ENCODE results near the gene SIAH1. TPM values are rescaled to one million over a fixed set of nuclear protein-coding genes. Genes with fewer than 3 reads are reported as not detected.

Gene SIAH1
- total and polyA plus RNA-seq, 10 of the 15 experiments (the other 5 are each of a cell fraction or from before 2014, with no cell fraction given): 5.1 to 21.1 (median 13.9) TPM

GRCh38 chr16:48347191-48347865 lies 37.9 kb downstream of the SIAH1 start:
- no peaks in the 10 kb centered on the region for H3K79me2 ChIP-seq (ENCODE audit: control insufficient read depth, insufficient read depth, low read length)
- H2AFZ ChIP-seq (ENCODE audit: control insufficient read depth, low read depth, low read length): no peak overlapping the region
- BruUV-seq (replicated peaks): no TSS peak
- intact Hi-C loops (cut with micrococcal nuclease; ENCODE audit: unreplicated experiment): no loop called here
- RAD21 ChIA-PET (ENCODE audit: unreplicated experiment): interaction anchor here (1.9 kb wide), 1 partner anchor 276 kb away, joined by 5 read pairs; no protein-coding TSS in a partner anchor
- DNase-seq (ENCODE audit: low read depth, low spot score) (no peak), FAIRE-seq (peak; percentile 13), ATAC-seq (no peak)
- H3K27ac ChIP-seq (ENCODE audit: control insufficient read depth, insufficient read depth): no peak overlapping the region
- TF ChIP-seq BHLHE40 (IDR thresholded peaks at IDR 0.05; ENCODE audit: borderline replicate concordance in 1 of 2, low read depth in 2 of 2, low read length in 1 of 2) (no peak), CBX3 (IDR thresholded peaks at IDR 0.05; ENCODE audit: borderline replicate concordance, low read depth) (no peak), CHD4 (IDR thresholded peaks at IDR 0.05) (no peak), NR2C2 (IDR thresholded peaks at IDR 0.05; ENCODE audit: borderline replicate concordance, control insufficient read depth, insufficient read length, low read depth) (no peak), RBBP5 (conservative IDR thresholded peaks at IDR 0.05) (no peak), PBX3 (IDR thresholded peaks at IDR 0.05; ENCODE audit: insufficient replicate concordance, low read depth, low read length) (no peak), MEF2B (IDR thresholded peaks at IDR 0.05; ENCODE audit: partially characterized antibody, poor library complexity, severe bottlenecking) (no peak), RAD21 (IDR thresholded peaks at IDR 0.05; ENCODE audit: insufficient read depth, low read depth, low read length) (no peak), POLR2AphosphoS5 (IDR thresholded peaks at IDR 0.05; ENCODE audit: low read length) (no peak; the same call in 1 of the 2 replicates), EGR1 (IDR thresholded peaks at IDR 0.05; ENCODE audit: borderline replicate concordance in 1 of 2, low read depth in 2 of 2, low read length in 2 of 2) (no peak), SREBF2 (IDR thresholded peaks at IDR 0.05; ENCODE audit: low read length) (no peak), YY1 (IDR thresholded peaks at IDR 0.05; ENCODE audit: low read depth, low read length) (no peak), SIX5 (IDR thresholded peaks at IDR 0.05; ENCODE audit: low read depth, low read length, severe bottlenecking) (no peak), YBX1 (IDR thresholded peaks at IDR 0.05) (no peak), JUNB (IDR thresholded peaks at IDR 0.05) (no peak), ATF7 (IDR thresholded peaks at IDR 0.05; ENCODE audit: low read depth) (no peak)
- TF ChIP-seq, protein P1, sequence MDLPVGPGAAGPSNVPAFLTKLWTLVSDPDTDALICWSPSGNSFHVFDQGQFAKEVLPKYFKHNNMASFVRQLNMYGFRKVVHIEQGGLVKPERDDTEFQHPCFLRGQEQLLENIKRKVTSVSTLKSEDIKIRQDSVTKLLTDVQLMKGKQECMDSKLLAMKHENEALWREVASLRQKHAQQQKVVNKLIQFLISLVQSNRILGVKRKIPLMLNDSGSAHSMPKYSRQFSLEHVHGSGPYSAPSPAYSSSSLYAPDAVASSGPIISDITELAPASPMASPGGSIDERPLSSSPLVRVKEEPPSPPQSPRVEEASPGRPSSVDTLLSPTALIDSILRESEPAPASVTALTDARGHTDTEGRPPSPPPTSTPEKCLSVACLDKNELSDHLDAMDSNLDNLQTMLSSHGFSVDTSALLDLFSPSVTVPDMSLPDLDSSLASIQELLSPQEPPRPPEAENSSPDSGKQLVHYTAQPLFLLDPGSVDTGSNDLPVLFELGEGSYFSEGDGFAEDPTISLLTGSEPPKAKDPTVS (IDR thresholded peaks at IDR 0.05; ENCODE audit: low read depth, low read length): no peak
- TF ChIP-seq, protein P2, sequence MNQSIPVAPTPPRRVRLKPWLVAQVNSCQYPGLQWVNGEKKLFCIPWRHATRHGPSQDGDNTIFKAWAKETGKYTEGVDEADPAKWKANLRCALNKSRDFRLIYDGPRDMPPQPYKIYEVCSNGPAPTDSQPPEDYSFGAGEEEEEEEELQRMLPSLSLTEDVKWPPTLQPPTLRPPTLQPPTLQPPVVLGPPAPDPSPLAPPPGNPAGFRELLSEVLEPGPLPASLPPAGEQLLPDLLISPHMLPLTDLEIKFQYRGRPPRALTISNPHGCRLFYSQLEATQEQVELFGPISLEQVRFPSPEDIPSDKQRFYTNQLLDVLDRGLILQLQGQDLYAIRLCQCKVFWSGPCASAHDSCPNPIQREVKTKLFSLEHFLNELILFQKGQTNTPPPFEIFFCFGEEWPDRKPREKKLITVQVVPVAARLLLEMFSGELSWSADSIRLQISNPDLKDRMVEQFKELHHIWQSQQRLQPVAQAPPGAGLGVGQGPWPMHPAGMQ (IDR thresholded peaks at IDR 0.05; ENCODE audit: borderline replicate concordance): no peak
- no peaks in the 10 kb centered on the region for H3K9me3 ChIP-seq (replicated peaks; ENCODE audit: control insufficient read depth, insufficient read depth, low read length)
- H4K20me1 ChIP-seq (ENCODE audit: control insufficient read depth, insufficient read depth): no peaks in the 10 kb centered on the region
- POLR2A ChIA-PET: no interaction called here
- no peak overlapping the region for H3K4me3 ChIP-seq
- H3K27me3 ChIP-seq (replicated peaks in 1 of 2; ENCODE audit: control insufficient read depth in 2 of 2, insufficient read depth in 2 of 2, low read length in 1 of 2): no peaks in the 10 kb centered on the region
- WGBS (ENCODE audit: insufficient coverage, insufficient replicate concordance, low lambda C conversion rate, missing lambda C conversion rate): 94% methylated on average over 20 of the region's 20 CpGs
- H3K36me3 ChIP-seq (ENCODE audit: control insufficient read depth in 2 of 2, insufficient read depth in 2 of 2, low read length in 1 of 2): peaks cover 9 to 22% of the 10 kb centered on the region in 2 experiments
- no peaks in the 10 kb centered on the region for H3K4me1 ChIP-seq (ENCODE audit: control insufficient read depth, insufficient read depth, low read length)
- SMC1A ChIA-PET (ENCODE audit: uncharacterized antibody, unreplicated experiment): interaction anchor here (0.9 to 2.4 kb wide), 6 partner anchors 8 to 283 kb away, joined by 3 to 8 read pairs (median 3); no protein-coding TSS in a partner anchor
- no peak overlapping the region for H3K9ac ChIP-seq (ENCODE audit: control insufficient read depth, insufficient read depth, low read length)
- CTCF ChIA-PET: interaction anchor here (1.6 to 2.9 kb wide), 4 partner anchors 62 to 283 kb away, joined by 3 to 11 read pairs (median 9); no protein-coding TSS in a partner anchor
- in situ Hi-C loops (cut with MboI): no loop called here
- H3K4me2 ChIP-seq (ENCODE audit: control insufficient read depth, insufficient read depth): no peak overlapping the region

All from GM12878 (cell line).